Testis (tissue), 3 donors: ENCODE data around the gene DPF1. TPM values are rescaled to one million over a fixed set of nuclear protein-coding genes. Genes with fewer than 3 reads are reported as not detected.
A peak's percentile ranks its signal among the peaks of the same experiment; 100 is the strongest.

ENCODE experiments used
- DNase-seq: peaks from one replicate; pipeline ENCODE4 v3.0.0-alpha.2; 2019
- H3K27ac ChIP-seq, 2 donors: fragments of 200-600 bp; sonication (generic); one replicate each; pipeline ENCODE4 v1.5.1; 2019
- H3K27me3 ChIP-seq: fragments of 200-600 bp; sonication (generic); one replicate; pipeline ENCODE4 v1.5.1; 2019
- H3K36me3 ChIP-seq: fragments of 200-600 bp; sonication (generic); one replicate; pipeline ENCODE4 v1.5.1; 2017; ENCODE audit warnings: low read depth; ENCODE audit errors: missing control alignments
- H3K4me1 ChIP-seq: fragments of 200-600 bp; sonication (generic); one replicate; pipeline ENCODE4 v1.5.1; 2019
- H3K4me3 ChIP-seq, 2 donors: fragments of 200-600 bp; sonication (generic); one replicate each; pipeline ENCODE4 v1.5.1; 2017 to 2019
- H3K9me3 ChIP-seq: fragments of 200-600 bp; sonication (generic); one replicate; pipeline ENCODE4 v1.5.1; 2017
- POLR2A ChIP-seq: fragments of 450-650 bp; IDR thresholded peaks from one replicate; pipeline ENCODE4 v1.6.1; 2017; ENCODE audit warnings: antibody characterized with exemption, mild to moderate bottlenecking, moderate library complexity
- WGBS, 2 donors: methylation state at CpG; one replicate each; pipeline ENCODE4 v1.1.5; 2018; 5-methylcytosine and 5-hydroxymethylcytosine counted together
- intact Hi-C: fragments of 100-400 bp; cut with DNase I; formaldehyde crosslinking; loops from one replicate; pipeline ENCODE4 v1.15.1; 2023; ENCODE audit warnings: low total_unique reads
- polyA plus RNA-seq: library from polyadenylated mRNA; stranded (reverse); fragments of 350-450 nt; fragmentation: Illumina TruSeq; extraction: RNeasy Lipid Tissue Mini Kit (QIAGEN cat#74804); gene quantifications from one replicate; pipeline ENCODE4 v1.2.3, GENCODE V29; 2014; ENCODE audit warnings: low read depth, low replicate concordance; ENCODE audit not compliant: insufficient read depth
- total RNA-seq, 2 donors: library from RNA; depleted of rRNA; stranded (reverse); fragments of >200 nt; gene quantifications; one replicate each; pipeline ENCODE4 v1.2.3, GENCODE V29; 2016
- TF ChIP-seq, protein P1 (sequence below), 3 experiments: fragments of 450-650 bp in 2 of 3; fragments of 200-600 bp in 1 of 3; sonication (generic) in 1 of 3; IDR thresholded peaks; one replicate each; pipeline ENCODE4 v1.5.1; 2016 to 2019; ENCODE audit warnings: antibody characterized with exemption in 3 of 3, mild to moderate bottlenecking in 2 of 3, moderate library complexity in 1 of 3

The DPF1 gene
- total and polyA plus RNA-seq, 3 donors from 2014 or later = 3.6 to 6.4 (median 4.7) TPM

DNA sequence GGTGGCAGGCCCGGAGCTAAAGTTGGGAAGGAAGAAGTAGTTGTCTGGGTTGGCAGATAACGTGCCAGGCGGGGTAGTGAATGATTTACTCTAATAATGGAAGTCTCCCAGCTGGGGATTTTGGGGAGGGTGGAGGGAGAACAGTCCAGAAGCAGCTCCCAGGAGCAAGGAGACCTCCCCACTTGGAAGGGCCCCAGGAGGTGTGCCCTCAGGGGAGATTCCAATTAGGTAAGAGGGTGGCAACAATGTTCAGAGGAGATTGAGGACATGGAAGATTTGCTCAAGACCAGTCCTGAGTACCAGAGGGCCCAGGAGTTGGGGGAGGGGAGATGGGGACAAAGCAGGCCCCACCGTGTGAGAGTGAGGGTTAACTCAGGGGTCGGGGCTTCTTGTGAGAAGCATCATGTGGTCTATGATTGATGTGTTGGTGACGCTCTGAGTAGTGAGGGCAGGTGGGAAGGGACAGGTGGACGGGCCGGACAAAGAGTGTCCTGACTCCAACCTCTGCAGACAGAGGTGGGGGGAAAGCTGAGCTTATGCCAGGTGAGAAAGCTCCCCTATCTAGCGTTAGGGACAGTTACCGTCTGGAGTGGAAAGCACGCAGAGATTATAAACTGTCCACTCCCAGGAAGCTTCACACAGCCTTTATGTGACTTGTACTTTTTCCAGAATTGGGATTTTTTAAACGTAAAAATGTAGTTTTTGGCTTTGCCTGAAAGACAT is 43.9 kb upstream of the DPF1 start:
- no peak for TF ChIP-seq POLR2A
- TF ChIP-seq, protein P1, sequence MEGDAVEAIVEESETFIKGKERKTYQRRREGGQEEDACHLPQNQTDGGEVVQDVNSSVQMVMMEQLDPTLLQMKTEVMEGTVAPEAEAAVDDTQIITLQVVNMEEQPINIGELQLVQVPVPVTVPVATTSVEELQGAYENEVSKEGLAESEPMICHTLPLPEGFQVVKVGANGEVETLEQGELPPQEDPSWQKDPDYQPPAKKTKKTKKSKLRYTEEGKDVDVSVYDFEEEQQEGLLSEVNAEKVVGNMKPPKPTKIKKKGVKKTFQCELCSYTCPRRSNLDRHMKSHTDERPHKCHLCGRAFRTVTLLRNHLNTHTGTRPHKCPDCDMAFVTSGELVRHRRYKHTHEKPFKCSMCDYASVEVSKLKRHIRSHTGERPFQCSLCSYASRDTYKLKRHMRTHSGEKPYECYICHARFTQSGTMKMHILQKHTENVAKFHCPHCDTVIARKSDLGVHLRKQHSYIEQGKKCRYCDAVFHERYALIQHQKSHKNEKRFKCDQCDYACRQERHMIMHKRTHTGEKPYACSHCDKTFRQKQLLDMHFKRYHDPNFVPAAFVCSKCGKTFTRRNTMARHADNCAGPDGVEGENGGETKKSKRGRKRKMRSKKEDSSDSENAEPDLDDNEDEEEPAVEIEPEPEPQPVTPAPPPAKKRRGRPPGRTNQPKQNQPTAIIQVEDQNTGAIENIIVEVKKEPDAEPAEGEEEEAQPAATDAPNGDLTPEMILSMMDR (IDR thresholded peaks at IDR 0.05) = no peak
- Histone ChIP-seq H3K4me3 (no peak overlapping the region), H3K4me1 (peaks cover 21% of the 10 kb centered on the region), H3K27me3 (no peaks in the 10 kb centered on the region), H3K36me3 (no peaks in the 10 kb centered on the region), H3K27ac (no peak overlapping the region), H3K9me3 (no peaks in the 10 kb centered on the region)
- 58 to 74% methylated on average over 12 of the region's 12 CpGs for WGBS, 2 donors
- intact Hi-C loops = no loop called here
- DNase-seq = no peak

DNA sequence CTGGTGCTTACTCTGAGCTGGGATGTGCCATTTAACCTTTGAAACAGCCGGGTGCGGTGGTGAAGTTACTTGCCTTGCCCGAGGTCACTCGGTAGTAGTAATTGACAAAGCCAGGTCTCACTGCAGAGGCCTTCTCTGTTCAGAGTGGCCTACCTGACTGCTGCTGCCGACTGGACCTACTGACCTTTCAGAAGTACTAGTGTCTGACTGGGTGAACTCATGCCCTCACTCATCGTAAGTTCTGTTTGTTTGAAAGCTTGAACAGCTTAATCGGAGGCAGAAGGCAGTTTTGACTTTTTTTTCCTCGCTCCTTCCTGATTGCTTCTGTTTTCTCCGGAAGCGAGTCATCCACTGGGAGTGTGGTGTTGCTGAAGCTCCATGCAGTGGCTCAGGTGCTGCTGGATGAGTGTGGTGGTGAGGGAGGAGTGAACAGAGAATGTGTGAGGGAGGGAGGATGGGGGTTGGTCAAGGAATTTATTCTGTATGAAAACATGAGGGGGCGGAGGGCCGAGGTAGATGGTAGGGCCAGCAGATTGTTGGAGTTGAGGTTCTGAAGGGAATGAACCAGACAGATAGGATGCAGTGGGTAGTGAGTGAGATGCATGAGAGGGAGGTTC is 43.1 kb upstream of the DPF1 start:
- H3K4me3 ChIP-seq = no peak overlapping the region
- intact Hi-C loops = no loop called here
- no peak overlapping the region for H3K27ac ChIP-seq

DNA sequence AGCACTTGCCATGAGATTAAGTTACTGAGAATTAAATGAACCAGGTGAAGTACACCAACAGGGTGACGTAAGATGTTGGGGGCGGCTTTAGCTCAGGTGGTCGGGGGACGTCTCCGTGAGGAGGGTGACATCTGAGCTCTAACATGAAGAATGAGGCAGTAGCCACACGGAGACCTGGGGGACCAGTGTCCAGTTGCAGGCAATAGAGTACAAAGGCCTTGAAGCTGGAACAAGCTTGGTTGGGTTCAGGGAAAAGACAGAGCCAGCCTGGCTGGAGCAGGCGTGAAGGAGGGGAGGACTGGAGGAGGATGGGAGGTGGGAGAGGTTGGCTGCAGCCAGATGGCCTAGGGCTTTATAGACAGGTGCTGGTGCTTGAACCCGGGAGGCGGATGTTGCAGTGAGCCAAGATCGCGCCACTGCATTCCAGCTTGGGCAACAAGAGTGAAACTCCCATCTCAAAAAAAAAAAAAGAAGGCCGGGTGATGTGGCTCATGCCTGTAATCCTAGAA is 42.0 kb upstream of the DPF1 start:
- H3K4me1 ChIP-seq = peaks cover 21% of the 10 kb centered on the region
- no peaks in the 10 kb centered on the region for H3K9me3 ChIP-seq
- no peak for TF ChIP-seq POLR2A
- TF ChIP-seq, protein P1 (IDR thresholded peaks at IDR 0.05) = no peak
- no peaks in the 10 kb centered on the region for H3K27me3 ChIP-seq
- 54 to 72% methylated on average over 12 of the region's 12 CpGs for WGBS, 2 donors
- no peak for DNase-seq
- no peaks in the 10 kb centered on the region for H3K36me3 ChIP-seq
- peak overlapping the region in 1 of 2 donors; percentile 89 for H3K27ac ChIP-seq
- intact Hi-C loops = no loop called here
- no peak overlapping the region for H3K4me3 ChIP-seq

More for the DNA sequence above, 43.1 kb upstream of the DPF1 start:
- H3K4me1 ChIP-seq = peaks cover 21% of the 10 kb centered on the region
- whole genome bisulfite sequencing, 2 donors = 41 to 80% methylated on average over 9 to 12 of the region's 12 CpGs
- no peaks in the 10 kb centered on the region for H3K36me3 ChIP-seq
- H3K27me3 ChIP-seq = no peaks in the 10 kb centered on the region
- no peaks in the 10 kb centered on the region for H3K9me3 ChIP-seq
- TF ChIP-seq, protein P1 (IDR thresholded peaks at IDR 0.05) = no peak
- TF ChIP-seq POLR2A = no peak
- no peak for DNase-seq

DNA sequence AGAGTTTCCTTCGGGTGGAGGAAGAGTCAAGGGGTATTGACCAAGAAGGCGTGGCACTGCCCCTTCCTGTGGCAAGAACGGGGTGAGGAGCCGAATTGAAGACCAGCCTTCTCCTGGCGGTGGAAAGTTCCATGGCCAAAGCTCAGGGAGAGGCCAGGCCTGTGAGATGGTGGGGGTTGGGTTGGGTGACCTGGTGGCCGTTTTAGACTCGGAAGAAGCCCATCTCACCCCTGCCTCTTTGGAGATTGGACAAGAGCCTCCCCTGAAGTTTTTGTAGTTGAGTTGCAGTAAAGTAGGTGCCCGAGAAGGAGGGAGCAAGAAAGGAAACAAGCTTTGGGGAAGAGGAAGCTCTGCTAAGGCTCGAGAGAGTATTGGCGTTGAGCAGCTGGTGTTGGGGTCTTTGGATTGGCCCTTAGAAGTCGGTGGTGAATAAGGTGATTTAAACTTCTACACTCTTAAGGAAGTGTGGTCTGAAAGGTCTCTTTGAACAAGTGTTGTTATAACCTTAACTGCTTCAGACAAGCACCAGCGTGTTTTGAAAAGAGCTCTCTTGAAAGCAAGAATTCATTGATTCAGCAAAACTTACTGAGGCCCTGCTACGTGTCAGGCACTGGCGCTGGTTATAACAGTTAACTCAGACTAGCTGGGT is 41.3 kb upstream of the DPF1 start:
- H3K27me3 ChIP-seq = no peaks in the 10 kb centered on the region
- 30 to 38% methylated on average over 14 of the region's 14 CpGs for WGBS, 2 donors
- H3K4me3 ChIP-seq = peak overlapping the region; percentile 61 to 72
- TF ChIP-seq, protein P1 (IDR thresholded peaks at IDR 0.05) = no peak
- no peak for TF ChIP-seq POLR2A
- intact Hi-C loops = no loop called here
- peak; percentile 54 for DNase-seq
- H3K27ac ChIP-seq = peak overlapping the region; percentile 74 to 89
- no peaks in the 10 kb centered on the region for H3K36me3 ChIP-seq
- H3K9me3 ChIP-seq = no peaks in the 10 kb centered on the region
- H3K4me1 ChIP-seq = peaks cover 21% of the 10 kb centered on the region
